Measurements from ENCODE around the gene MED27.

- TF ChIP-seq, protein P1, sequence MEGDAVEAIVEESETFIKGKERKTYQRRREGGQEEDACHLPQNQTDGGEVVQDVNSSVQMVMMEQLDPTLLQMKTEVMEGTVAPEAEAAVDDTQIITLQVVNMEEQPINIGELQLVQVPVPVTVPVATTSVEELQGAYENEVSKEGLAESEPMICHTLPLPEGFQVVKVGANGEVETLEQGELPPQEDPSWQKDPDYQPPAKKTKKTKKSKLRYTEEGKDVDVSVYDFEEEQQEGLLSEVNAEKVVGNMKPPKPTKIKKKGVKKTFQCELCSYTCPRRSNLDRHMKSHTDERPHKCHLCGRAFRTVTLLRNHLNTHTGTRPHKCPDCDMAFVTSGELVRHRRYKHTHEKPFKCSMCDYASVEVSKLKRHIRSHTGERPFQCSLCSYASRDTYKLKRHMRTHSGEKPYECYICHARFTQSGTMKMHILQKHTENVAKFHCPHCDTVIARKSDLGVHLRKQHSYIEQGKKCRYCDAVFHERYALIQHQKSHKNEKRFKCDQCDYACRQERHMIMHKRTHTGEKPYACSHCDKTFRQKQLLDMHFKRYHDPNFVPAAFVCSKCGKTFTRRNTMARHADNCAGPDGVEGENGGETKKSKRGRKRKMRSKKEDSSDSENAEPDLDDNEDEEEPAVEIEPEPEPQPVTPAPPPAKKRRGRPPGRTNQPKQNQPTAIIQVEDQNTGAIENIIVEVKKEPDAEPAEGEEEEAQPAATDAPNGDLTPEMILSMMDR (conservative IDR thresholded peaks at IDR 0.05 in 1 of 2, IDR thresholded peaks at IDR 0.05 in 1 of 2; ENCODE audit: low read depth in 1 of 2, low read length in 2 of 2) = no peak
- TF ChIP-seq EZH2 (IDR thresholded peaks at IDR 0.05; ENCODE audit: low read length, missing control alignments) = no peak
These were observed 217.4 kb downstream of the MED27 start for GRCh38 chr9:131862261-131862660.
